HCT116 (cell line): ENCODE data around the gene PAPPA2.

Source experiments
- EGR1 ChIP-seq: IDR thresholded peaks from 2 replicates; pipeline ENCODE4 v1.6.1; 2012; ENCODE audit warnings: low read depth
- EZH2 ChIP-seq: fragments of 200-600 bp; sonication (generic); IDR thresholded peaks from 2 replicates; pipeline ENCODE4 v1.6.1; 2017; ENCODE audit warnings: antibody characterized with exemption, mixed run types
- POLR2A ChIP-seq: IDR thresholded peaks from 2 replicates; pipeline ENCODE4 v1.7.0; 2011; ENCODE audit warnings: borderline replicate concordance; ENCODE audit not compliant: insufficient read depth, insufficient read length; ENCODE audit errors: extremely low read depth
- POLR2AphosphoS5 ChIP-seq: IDR thresholded peaks from 2 replicates; pipeline ENCODE4 v1.6.1; 2011; ENCODE audit warnings: mild to moderate bottlenecking, low read depth, low read length, moderate library complexity
- RAD21 ChIP-seq: IDR thresholded peaks from 2 replicates; pipeline ENCODE4 v1.6.1; 2012; ENCODE audit warnings: low read depth, mild to moderate bottlenecking
- SIN3A ChIP-seq: IDR thresholded peaks from 2 replicates; pipeline ENCODE4 v1.6.1; 2012; ENCODE audit warnings: low read depth
- TCF7L2 ChIP-seq: IDR thresholded peaks from 2 replicates; pipeline ENCODE4 v1.7.0; 2011; ENCODE audit warnings: borderline replicate concordance, inconsistent platforms; ENCODE audit not compliant: insufficient read depth, insufficient read length; ENCODE audit errors: extremely low read depth
- YY1 ChIP-seq: IDR thresholded peaks from 2 replicates; pipeline ENCODE4 v1.6.1; 2011; ENCODE audit warnings: low read length, low read depth, moderate library complexity, mild to moderate bottlenecking; ENCODE audit not compliant: insufficient replicate concordance; ENCODE audit errors: extremely low read depth
- ZFX ChIP-seq: fragments of 450-650 bp; IDR thresholded peaks from 2 replicates; pipeline ENCODE4 v1.6.1; 2017
- ZNF274 ChIP-seq: fragments of 200-500 bp; sonication (Bioruptor generic); IDR thresholded peaks from 2 replicates; pipeline ENCODE4 v1.6.1; 2014; ENCODE audit warnings: mild to moderate bottlenecking, low read depth, low read length, inconsistent platforms
- TF ChIP-seq, protein P1 (sequence below): IDR thresholded peaks from 2 replicates; pipeline ENCODE4 v1.6.1; 2012
- TF ChIP-seq, protein P2 (sequence below), 3 experiments: fragments of 200-600 bp in 1 of 3; sonication (generic) in 1 of 3; IDR thresholded peaks in 2 of 3; conservative IDR thresholded peaks in 1 of 3; 2 replicates each; pipeline ENCODE4 v1.5.1; 2012 to 2017; ENCODE audit warnings: low read depth in 2 of 3, low read length in 2 of 3, antibody characterized with exemption in 1 of 3, borderline replicate concordance in 1 of 3, control low read depth in 1 of 3, mild to moderate bottlenecking in 1 of 3, mixed read lengths in 1 of 3, mixed run types in 1 of 3, moderate library complexity in 1 of 3; ENCODE audit not compliant: insufficient read depth in 1 of 3
- TF ChIP-seq, protein P3 (sequence below): IDR thresholded peaks from 2 replicates; pipeline ENCODE4 v1.6.1; 2011; ENCODE audit warnings: mild to moderate bottlenecking, low read length, moderate library complexity; ENCODE audit not compliant: insufficient replicate concordance; ENCODE audit errors: extremely low read depth
- TF ChIP-seq, protein P4 (sequence below): IDR thresholded peaks from 2 replicates; pipeline ENCODE4 v1.6.1; 2012; ENCODE audit warnings: low read depth

DNA sequence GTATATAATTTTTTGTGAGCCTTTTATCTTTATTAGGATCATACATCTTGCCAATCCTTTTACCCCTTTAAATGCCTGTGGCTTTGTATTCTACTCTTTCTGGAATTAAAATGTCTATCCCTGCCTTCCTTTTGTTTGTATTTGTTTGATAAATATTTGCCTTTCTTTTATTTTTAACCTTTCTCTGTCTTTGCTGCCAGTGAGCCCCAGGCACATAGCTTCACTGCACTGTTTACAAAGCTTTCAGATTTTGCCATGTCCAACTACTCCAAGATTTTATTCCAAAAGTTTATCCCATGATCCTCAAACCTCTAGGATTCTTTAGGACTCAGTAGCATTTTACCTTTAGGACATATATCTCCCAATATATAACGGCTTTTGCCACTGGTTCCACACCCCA lies 281.2 kb downstream of the PAPPA2 start:
- TF ChIP-seq, protein P1, sequence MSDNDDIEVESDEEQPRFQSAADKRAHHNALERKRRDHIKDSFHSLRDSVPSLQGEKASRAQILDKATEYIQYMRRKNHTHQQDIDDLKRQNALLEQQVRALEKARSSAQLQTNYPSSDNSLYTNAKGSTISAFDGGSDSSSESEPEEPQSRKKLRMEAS = no peak
- TF ChIP-seq, protein P2, sequence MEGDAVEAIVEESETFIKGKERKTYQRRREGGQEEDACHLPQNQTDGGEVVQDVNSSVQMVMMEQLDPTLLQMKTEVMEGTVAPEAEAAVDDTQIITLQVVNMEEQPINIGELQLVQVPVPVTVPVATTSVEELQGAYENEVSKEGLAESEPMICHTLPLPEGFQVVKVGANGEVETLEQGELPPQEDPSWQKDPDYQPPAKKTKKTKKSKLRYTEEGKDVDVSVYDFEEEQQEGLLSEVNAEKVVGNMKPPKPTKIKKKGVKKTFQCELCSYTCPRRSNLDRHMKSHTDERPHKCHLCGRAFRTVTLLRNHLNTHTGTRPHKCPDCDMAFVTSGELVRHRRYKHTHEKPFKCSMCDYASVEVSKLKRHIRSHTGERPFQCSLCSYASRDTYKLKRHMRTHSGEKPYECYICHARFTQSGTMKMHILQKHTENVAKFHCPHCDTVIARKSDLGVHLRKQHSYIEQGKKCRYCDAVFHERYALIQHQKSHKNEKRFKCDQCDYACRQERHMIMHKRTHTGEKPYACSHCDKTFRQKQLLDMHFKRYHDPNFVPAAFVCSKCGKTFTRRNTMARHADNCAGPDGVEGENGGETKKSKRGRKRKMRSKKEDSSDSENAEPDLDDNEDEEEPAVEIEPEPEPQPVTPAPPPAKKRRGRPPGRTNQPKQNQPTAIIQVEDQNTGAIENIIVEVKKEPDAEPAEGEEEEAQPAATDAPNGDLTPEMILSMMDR (IDR thresholded peaks at IDR 0.05 in 2 of 3, conservative IDR thresholded peaks at IDR 0.05 in 1 of 3; ENCODE audit: borderline replicate concordance in 1 of 3, insufficient read depth in 1 of 3, low read depth in 2 of 3, low read length in 2 of 3) = no peak
- TF ChIP-seq TCF7L2 (no peak), EZH2 (no peak), POLR2AphosphoS5 (no peak), POLR2A (no peak), EGR1 (no peak), ZNF274 (no peak), SIN3A (no peak), YY1 (no peak), RAD21 (no peak), ZFX (no peak)
- TF ChIP-seq, protein P3, sequence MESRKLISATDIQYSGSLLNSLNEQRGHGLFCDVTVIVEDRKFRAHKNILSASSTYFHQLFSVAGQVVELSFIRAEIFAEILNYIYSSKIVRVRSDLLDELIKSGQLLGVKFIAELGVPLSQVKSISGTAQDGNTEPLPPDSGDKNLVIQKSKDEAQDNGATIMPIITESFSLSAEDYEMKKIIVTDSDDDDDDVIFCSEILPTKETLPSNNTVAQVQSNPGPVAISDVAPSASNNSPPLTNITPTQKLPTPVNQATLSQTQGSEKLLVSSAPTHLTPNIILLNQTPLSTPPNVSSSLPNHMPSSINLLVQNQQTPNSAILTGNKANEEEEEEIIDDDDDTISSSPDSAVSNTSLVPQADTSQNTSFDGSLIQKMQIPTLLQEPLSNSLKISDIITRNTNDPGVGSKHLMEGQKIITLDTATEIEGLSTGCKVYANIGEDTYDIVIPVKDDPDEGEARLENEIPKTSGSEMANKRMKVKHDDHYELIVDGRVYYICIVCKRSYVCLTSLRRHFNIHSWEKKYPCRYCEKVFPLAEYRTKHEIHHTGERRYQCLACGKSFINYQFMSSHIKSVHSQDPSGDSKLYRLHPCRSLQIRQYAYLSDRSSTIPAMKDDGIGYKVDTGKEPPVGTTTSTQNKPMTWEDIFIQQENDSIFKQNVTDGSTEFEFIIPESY = no peak
- TF ChIP-seq, protein P4, sequence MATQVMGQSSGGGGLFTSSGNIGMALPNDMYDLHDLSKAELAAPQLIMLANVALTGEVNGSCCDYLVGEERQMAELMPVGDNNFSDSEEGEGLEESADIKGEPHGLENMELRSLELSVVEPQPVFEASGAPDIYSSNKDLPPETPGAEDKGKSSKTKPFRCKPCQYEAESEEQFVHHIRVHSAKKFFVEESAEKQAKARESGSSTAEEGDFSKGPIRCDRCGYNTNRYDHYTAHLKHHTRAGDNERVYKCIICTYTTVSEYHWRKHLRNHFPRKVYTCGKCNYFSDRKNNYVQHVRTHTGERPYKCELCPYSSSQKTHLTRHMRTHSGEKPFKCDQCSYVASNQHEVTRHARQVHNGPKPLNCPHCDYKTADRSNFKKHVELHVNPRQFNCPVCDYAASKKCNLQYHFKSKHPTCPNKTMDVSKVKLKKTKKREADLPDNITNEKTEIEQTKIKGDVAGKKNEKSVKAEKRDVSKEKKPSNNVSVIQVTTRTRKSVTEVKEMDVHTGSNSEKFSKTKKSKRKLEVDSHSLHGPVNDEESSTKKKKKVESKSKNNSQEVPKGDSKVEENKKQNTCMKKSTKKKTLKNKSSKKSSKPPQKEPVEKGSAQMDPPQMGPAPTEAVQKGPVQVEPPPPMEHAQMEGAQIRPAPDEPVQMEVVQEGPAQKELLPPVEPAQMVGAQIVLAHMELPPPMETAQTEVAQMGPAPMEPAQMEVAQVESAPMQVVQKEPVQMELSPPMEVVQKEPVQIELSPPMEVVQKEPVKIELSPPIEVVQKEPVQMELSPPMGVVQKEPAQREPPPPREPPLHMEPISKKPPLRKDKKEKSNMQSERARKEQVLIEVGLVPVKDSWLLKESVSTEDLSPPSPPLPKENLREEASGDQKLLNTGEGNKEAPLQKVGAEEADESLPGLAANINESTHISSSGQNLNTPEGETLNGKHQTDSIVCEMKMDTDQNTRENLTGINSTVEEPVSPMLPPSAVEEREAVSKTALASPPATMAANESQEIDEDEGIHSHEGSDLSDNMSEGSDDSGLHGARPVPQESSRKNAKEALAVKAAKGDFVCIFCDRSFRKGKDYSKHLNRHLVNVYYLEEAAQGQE = no peak
